DND-41 (cell line): ENCODE data around the gene TSPAN5.

Source experiments
- ATAC-seq: fragments of 200-7000 bp; cut with Tn5 transposase; 3 replicates; pipeline ENCODE4 v1.9.1; 2021; ENCODE audit warnings: low read depth; ENCODE audit not compliant: insufficient read depth
- DNase-seq: peaks from one replicate; pipeline ENCODE4 v3.0.0-alpha.2; 2020
- H2AFZ ChIP-seq: 2 replicates; pipeline ENCODE4 v1.6.0; 2012; ENCODE audit warnings: low read depth, low read length
- H3K27ac ChIP-seq: 2 replicates; pipeline ENCODE4 v1.5.1; 2012; ENCODE audit warnings: low read length, inconsistent platforms
- H3K27me3 ChIP-seq: fragments of 200-600 bp; sonication (generic); 2 replicates; pipeline ENCODE4 v1.6.0; 2012; ENCODE audit warnings: low read length, mild to moderate bottlenecking, inconsistent platforms; ENCODE audit not compliant: insufficient read depth, poor library complexity
- H3K36me3 ChIP-seq: 2 replicates; pipeline ENCODE4 v1.5.1; 2012; ENCODE audit warnings: low read length, inconsistent platforms; ENCODE audit not compliant: insufficient read depth
- H3K4me1 ChIP-seq: 2 replicates; pipeline ENCODE4 v1.5.1; 2012; ENCODE audit warnings: mild to moderate bottlenecking, low read length; ENCODE audit not compliant: insufficient read depth
- H3K4me2 ChIP-seq: 2 replicates; pipeline ENCODE4 v1.6.0; 2012; ENCODE audit warnings: mild to moderate bottlenecking, moderate library complexity, low read length, inconsistent platforms; ENCODE audit not compliant: insufficient read depth
- H3K4me3 ChIP-seq, 2 experiments: fragments of 200-600 bp in 1 of 2; shearing (Covaris generic) in 1 of 2; 2 replicates each; pipeline ENCODE4 v1.5.1; 2012 to 2016; ENCODE audit warnings: inconsistent platforms in 2 of 2, low read length in 2 of 2, mild to moderate bottlenecking in 2 of 2, low read depth in 1 of 2, moderate library complexity in 1 of 2
- H3K79me2 ChIP-seq: 2 replicates; pipeline ENCODE4 v1.6.0; 2012; ENCODE audit warnings: low read length, inconsistent platforms; ENCODE audit not compliant: insufficient read depth
- H3K9ac ChIP-seq: 2 replicates; pipeline ENCODE4 v1.6.0; 2012; ENCODE audit warnings: low read depth, mild to moderate bottlenecking, inconsistent platforms, low read length, moderate library complexity
- H3K9me3 ChIP-seq: 2 replicates; pipeline ENCODE4 v1.5.1; 2012; ENCODE audit warnings: low read length, moderate library complexity, mild to moderate bottlenecking, inconsistent platforms; ENCODE audit not compliant: insufficient read depth, severe bottlenecking
- H4K20me1 ChIP-seq: 2 replicates; pipeline ENCODE4 v1.6.0; 2012; ENCODE audit warnings: low read length; ENCODE audit not compliant: insufficient read depth
- CTCF ChIP-seq: IDR thresholded peaks from 2 replicates; pipeline ENCODE4 v1.5.1; 2012; ENCODE audit warnings: borderline replicate concordance, low read length, moderate library complexity, mild to moderate bottlenecking; ENCODE audit not compliant: poor library complexity, severe bottlenecking; ENCODE audit errors: extremely low read depth
- EZH2 ChIP-seq: IDR thresholded peaks from 3 replicates; pipeline ENCODE4 v1.6.1; 2012; ENCODE audit warnings: borderline replicate concordance, low read depth, mild to moderate bottlenecking, moderate library complexity, low read length, inconsistent platforms; ENCODE audit not compliant: severe bottlenecking

The TSPAN5 gene

GRCh38 chr4:98484031-98484430 lies 174.4 kb downstream of the TSPAN5 start:
- no peak overlapping the region for H2AFZ ChIP-seq
- TF ChIP-seq EZH2 (no peak), CTCF (no peak)
- DNase-seq, result no peak

GRCh38 chr4:98482847-98483806 lies 175.3 kb downstream of the TSPAN5 start:
- Histone ChIP-seq H3K27me3 (no peaks in the 10 kb centered on the region), H3K9me3 (no peaks in the 10 kb centered on the region), H3K79me2 (no peaks in the 10 kb centered on the region), H4K20me1 (no peaks in the 10 kb centered on the region), H3K4me1 (no peaks in the 10 kb centered on the region), H3K27ac (no peak overlapping the region), H3K9ac (no peak overlapping the region), H2AFZ (no peak overlapping the region), H3K4me2 (no peak overlapping the region), H3K36me3 (no peaks in the 10 kb centered on the region), H3K4me3 (no peak overlapping the region)
- DNase-seq (no peak), ATAC-seq (no peak)
- TF ChIP-seq CTCF, result no peak
- TF ChIP-seq EZH2, result no peak

More at GRCh38 chr4:98484031-98484430, 174.4 kb downstream of the TSPAN5 start:
- no peak overlapping the region for H3K27ac ChIP-seq
- ATAC-seq, result no peak
- no peaks in the 10 kb centered on the region for H3K79me2 ChIP-seq
- no peaks in the 10 kb centered on the region for H3K9me3 ChIP-seq
- no peak overlapping the region for H3K4me3 ChIP-seq
- no peaks in the 10 kb centered on the region for H3K27me3 ChIP-seq
- no peaks in the 10 kb centered on the region for H3K36me3 ChIP-seq
- H3K4me2 ChIP-seq, result no peak overlapping the region
- no peaks in the 10 kb centered on the region for H3K4me1 ChIP-seq
- no peaks in the 10 kb centered on the region for H4K20me1 ChIP-seq
- H3K9ac ChIP-seq, result no peak overlapping the region

GRCh38 chr4:98482503-98482846 lies 175.9 kb downstream of the TSPAN5 start:
- TF ChIP-seq EZH2 (no peak), CTCF (no peak)
- Histone ChIP-seq H3K9me3 (no peaks in the 10 kb centered on the region), H3K9ac (no peak overlapping the region), H4K20me1 (no peaks in the 10 kb centered on the region), H3K27me3 (no peaks in the 10 kb centered on the region), H3K4me2 (no peak overlapping the region), H3K4me1 (no peaks in the 10 kb centered on the region), H3K79me2 (no peaks in the 10 kb centered on the region), H3K27ac (no peak overlapping the region), H2AFZ (no peak overlapping the region), H3K4me3 (no peak overlapping the region), H3K36me3 (no peaks in the 10 kb centered on the region)
- no peak for DNase-seq
- no peak for ATAC-seq
